RCC 7860 (cell line): Measurements from ENCODE around the gene NEUROG1.

ENCODE experiments used
- DNase-seq: peaks from one replicate; pipeline ENCODE4 v3.0.0-alpha.2; 2015; ENCODE audit warnings: low spot score
- FAIRE-seq: peaks from 2 replicates; lab custom pipeline; 2012; peaks lifted over from hg19 to GRCh38; lab: Jason Lieb, UNC

NEUROG1 gene

DNA sequence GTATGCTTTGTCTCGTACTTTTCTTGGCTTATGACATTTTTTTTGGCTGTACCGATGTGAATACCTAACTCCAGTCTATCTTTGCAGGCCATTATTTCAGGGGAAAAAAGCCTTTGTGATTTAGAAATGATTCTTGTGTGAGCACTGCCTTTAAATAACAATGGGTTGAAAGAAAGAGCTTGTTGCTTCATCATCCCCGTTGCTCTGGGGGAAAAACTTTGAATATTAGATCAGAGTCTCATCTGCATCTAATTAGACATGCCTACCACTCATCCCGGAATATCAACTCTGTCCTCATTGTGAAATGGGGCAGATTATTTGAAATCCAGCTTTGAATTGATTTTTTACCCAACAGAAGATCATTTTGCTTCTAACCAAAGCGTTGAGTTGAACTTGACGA is 29.5 kb upstream of the NEUROG1 start:
- DNase-seq (no peak), FAIRE-seq (no peak)

DNA sequence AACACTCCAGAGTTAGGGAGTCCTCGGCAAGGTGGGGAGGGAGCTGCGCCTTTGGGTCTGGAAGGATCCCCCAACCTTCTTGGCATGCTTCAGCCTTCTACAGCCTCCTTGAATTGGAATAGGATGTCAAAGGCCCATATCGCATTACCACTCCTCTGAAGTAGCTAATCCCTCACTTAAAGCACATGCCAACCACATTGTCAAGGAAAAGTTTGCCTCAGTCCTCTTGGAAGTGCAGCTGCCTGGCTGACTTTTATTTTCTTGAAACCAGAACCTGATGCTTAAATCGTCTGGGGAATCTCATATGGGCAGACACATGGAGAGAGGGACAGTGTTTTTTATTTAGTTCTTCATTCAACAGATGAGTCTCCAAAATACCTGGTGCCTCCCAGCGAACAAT is 28.6 kb upstream of the NEUROG1 start:
- DNase-seq (no peak), FAIRE-seq (no peak)

GRCh38 chr5:135561266-135561665 is 25.5 kb upstream of the NEUROG1 start:
- DNase-seq (no peak), FAIRE-seq (no peak)

DNA sequence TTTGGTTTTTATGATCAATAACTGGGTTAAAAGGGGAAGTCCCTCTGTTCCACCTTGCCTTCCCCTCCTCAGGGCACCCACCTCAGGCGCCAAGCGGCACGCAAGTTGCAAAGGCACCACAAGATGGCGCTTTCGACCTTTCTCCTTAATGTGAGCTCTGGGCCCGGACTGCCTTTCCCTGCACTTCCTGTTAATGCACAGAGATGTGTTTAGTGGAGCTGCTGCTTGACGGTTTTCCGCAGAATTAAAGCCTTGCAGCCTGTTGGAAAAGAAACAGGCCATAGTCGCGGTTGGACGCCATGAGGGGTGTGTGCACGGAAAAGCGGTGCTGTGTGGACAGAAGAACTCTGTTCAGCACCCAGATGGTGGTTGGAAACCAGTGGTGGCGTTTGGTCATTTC is 25.1 kb upstream of the NEUROG1 start:
- peak; percentile 35 for DNase-seq
- no peak for FAIRE-seq

DNA sequence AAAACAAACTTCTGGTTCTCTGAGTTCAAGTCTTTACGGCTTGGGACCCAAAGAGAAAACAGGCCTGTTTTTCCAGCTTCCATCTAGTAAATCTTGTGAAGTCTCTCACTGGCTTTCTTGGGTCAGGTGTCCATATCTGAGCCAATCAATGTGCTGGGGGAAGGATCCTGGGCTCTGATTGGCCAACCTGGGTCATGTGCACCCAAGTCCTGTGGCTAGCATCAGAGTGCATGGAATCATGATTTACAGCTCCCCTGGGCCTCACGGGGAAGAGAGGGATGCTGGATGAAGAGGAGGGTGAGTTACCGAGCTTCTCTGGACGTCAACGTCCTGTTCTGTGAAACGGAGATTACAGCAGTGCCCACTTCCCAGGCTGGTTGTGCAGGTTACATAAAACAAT is 23.6 kb upstream of the NEUROG1 start:
- FAIRE-seq = no peak
- DNase-seq = no peak

DNA sequence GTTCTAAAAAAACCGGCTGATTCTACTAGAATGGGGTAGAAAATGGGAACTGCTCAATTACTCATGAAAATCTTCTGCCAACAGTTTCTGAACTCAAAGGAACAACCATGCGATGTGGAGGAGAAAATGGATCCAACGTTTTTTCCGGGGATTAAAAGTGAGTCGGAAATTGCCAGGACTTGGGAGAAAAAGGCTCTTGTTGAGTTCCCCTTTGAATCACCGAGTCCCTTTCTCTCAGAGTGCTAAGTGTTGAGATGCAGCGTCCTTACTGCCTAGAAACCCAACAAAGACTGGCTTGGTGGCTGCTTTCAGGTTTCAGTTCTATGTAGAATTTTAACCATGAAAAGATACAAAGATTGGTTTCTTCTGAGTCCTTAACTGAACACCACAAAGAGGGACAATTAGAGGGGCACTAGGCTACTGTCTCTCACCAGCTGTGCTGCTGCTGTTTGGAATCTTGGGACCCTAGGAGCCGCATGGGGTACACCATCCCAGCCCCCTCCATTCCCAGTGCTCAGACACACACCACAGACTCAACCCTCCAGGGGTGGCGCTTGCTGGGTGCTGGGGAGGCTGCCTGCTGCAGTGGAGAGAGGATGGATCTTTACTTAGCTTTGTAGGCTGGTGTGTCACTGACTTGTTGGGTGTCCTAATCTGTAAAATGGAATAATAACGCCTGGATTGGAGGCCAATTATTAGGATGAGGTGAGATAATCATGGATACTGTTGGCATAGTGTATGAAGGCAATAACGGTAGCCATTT is 21.5 kb upstream of the NEUROG1 start:
- no peak for DNase-seq
- FAIRE-seq = no peak

DNA sequence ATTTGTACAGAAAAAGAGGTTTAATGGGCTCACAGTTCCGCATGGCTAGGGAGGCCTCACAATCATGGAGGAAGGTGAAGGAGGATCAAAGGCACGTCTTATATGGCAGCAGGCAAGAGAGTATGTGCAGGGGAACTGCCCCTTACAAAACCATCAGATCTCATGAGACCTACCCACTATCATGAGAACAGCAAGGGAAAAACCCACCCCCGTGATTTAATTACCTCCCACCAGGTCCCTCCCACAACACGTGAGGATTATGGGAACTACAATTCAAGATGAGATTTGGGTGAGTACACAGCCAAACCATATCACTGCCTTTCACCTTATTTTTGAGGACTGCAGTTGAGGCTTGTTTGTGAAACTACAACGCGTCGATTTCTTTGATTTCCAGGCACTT is 20.9 kb upstream of the NEUROG1 start:
- no peak for DNase-seq
- no peak for FAIRE-seq

- DNase-seq (no peak), FAIRE-seq (no peak)
Observed at GRCh38 chr5:135555530-135555929, 19.8 kb upstream of the NEUROG1 start.

DNA sequence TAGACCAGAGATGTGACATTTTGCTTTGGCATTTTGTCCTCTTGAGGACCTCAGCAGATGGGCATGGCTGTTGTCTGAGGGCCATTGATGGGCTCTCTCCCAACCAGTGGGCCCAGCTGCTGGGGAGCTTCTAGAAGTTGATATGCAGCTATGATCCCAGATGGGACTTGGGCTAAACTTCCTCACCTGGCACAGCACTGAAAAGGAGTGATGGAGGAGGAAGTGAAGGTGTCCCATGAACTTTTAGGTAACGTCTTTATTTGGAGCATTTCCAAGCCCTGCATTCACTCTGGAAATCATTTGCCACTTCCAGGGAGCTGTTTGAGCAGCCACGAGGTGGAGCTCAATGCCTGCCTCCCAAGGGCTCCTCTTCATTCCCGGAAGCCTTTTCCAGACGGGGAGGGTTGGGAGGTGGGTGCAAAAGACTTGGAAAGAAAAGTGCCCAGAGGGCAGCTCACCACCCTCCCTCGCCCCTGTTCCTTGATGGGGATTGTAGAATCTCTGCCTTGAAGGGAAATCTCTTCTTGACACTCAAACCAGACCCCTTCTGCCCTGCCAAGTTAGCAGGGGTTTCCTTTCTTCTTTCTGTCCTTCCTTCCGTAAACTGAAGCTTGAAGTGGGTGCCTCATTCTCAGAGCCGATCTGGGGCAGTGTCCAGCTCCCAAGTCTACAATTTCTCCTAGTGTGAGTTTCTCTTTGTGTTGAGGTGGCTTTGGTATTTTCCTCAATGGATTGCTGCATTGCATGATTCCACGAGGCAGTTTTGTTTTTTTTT is 18.1 kb upstream of the NEUROG1 start:
- DNase-seq = no peak
- no peak for FAIRE-seq

DNA sequence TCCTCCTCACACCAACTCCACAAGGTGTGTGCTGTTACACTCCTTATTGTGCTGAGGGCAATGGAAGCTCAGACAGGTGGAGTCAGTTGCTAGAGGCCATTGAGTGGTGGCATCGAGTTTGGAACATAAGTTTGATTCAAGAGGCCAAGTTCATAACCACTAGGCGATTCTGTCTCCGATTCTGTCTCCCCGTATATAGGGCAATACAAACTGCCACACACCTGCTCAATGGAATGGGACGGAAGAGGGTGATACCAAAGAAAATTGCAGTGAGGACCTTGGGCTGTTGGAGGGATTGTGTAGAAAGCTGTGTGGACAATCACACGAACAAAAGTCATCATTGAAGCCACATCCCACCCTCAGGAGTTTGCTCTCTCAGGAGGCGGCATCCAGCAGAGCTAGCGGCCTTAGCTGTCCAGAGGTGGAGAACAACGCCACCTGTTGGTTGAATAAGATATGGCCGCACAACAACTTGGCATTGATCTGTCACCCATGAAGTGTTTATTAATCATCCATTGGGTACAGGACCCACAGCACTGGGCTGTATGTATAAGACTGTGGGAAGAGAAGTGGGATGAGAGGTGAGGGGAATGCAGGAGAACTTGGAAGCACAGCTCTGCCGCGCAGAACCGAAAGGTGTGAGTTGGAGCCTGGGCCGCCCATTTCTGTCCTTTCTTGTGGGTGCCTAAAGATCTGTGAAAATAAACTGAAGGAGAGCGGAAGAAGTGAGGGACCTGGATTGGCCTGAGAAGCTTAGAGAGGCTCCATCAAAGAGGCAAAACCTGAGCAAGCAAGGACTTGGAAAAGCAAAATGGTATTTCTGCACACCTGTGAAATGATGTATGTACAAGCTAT is 16.1 kb upstream of the NEUROG1 start:
- DNase-seq (peak; percentile 37), FAIRE-seq (no peak)

- FAIRE-seq = no peak
- no peak for DNase-seq
Observed at GRCh38 chr5:135549413-135549812, 13.6 kb upstream of the NEUROG1 start.

DNA sequence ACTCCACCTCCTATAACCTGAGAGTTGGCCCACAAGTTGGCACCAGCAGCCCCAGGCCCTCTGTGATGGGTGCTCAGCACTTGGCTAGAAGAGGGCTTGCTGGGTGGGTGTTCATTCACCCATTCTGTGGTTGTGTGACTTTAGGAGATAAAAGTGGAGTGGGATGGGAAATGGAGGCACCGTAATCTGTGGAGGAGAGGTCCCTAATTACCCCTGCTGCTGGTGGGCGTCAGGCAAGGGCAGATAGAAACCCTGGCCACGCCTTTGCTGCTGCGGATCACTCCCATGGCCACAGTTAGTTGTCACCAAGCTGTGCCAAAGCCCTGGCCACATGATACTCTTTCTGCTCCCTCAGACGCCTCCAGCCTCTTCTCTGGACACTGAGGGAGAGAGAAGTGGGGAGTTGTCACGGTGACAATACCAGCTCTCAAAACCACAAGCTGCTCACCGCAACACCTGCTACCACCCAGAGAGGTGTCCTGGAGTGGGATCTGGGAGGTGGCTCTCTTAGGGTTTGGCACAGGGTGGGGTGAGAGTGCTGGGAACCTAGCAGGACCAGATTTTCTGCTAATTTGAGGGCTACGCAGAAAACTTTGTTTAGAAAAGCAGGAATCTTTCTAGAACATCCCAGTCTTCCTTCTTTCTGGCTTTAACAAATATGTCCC is 12.0 kb upstream of the NEUROG1 start:
- DNase-seq (no peak), FAIRE-seq (no peak)

- DNase-seq (no peak), FAIRE-seq (no peak)
Observed at GRCh38 chr5:135546912-135547311, 11.1 kb upstream of the NEUROG1 start.

DNA sequence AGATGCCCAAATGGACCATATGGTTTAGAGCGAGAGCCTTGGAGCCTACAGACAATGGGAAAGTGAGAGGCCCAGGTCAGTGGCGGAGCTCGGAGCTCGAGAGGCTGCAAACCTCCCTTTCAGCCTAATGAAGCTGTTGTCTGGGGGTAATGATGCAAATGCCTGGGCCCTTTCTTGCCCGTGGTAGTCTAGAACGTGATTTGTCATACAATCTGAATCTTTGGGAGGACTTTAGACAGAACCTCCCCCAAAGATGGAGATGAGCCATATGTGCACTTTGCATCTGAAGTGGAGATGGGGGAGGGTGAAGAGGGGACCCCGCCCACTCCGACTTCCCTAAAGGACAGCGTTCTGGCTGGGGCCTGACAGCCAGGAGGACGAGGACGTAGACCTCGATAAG is 10.3 kb upstream of the NEUROG1 start:
- no peak for DNase-seq
- FAIRE-seq = no peak

- no peak for FAIRE-seq
- no peak for DNase-seq
Observed at GRCh38 chr5:135545099-135545498, 9.3 kb upstream of the NEUROG1 start.

DNA sequence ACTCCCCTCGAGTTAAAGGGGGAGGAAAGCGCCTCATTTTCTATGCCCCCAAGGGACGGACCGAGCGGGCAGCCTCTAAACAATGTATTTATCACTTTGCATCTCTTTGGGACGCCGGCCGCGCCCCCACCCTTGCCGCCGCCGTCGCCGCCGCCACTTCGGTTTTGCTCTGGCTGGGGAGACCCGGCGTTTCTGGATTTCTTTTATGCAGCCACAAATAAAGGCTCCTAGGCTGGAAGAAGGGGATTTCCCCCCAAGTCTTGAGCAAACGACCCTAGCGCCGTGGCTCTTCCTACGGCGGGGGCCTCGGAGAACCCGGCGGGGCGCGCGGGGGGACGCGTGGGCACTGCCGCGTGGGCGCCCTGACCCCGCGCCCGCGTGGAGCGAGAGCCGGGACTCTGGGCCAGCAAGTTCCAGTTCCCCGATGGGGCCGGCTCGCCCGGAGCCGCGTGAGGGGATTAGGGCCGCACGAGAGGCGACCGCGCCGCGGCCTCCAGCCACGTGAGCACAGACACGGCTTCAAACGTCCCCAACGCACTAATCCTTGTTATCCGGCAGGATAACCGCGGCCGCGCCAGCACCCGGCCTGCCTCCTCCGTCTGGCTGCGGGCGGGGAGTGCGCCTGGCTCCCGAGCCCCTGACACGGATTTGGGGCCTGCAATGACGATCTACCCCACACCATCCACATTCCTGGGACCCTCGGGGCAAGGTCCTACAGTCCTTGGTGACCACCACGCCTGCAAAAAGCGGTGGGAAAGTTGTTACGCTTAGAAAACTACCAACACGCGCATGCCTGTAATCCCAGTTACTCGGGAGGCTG is 7.9 kb upstream of the NEUROG1 start:
- FAIRE-seq (no peak), DNase-seq (no peak)

DNA sequence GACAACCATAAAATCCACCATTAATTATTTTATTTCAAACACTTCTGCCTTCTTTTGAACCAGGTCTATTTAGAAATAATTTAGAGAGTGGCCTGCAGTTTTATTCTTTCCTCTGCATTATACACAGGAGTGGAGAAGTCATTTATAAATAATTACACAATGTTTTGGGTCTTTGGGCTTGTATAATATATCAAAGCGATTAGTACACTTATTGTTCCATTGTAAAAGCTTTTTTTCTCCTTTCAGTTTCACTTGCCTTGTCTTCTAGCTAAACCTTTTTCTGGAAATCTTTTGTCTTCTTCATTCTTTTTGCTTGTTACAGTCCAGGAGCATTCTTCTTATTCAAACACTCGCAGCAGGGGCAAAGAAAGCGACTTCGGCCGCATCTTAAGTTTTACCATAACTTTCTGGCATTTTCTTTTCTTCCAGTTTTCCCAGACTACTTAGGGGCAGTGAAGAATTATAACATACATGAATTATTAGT is 7.3 kb upstream of the NEUROG1 start:
- FAIRE-seq = no peak

DNA sequence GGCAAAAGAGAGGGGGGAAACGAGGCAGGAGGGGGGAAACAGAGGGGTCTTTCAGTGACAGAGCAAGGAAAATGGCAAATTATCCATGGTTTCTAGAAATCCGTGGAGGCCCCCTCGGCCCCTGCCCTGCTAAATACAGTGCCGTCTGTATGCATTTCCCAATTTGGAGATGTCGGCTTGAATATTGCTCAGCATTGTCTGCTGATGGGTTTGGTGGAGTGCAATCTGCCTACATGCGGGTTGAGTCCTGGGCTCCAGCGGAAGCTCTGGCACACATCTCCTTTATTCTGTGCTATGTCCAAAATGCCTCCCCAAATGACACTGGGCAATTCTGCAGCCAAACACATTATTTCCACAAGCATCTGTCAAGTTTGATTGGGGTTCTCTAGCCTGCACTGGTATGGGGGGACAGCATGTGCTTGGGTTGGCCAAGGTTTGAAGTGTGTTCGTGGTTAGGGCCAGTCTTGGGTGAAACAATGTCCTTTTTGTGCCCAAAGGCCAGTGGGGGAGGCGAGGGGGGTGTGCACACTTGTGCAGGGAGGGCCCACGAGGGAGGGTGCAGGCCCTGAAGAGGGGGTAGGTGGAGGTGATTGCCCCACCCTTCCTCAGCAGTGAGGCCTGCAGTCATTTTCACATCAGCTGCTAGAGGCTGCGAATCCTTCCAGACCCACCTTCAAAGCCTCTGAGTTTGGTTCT is 6.2 kb upstream of the NEUROG1 start:
- FAIRE-seq = no peak

More for the DNA sequence above, 7.3 kb upstream of the NEUROG1 start:
- DNase-seq = no peak

DNA sequence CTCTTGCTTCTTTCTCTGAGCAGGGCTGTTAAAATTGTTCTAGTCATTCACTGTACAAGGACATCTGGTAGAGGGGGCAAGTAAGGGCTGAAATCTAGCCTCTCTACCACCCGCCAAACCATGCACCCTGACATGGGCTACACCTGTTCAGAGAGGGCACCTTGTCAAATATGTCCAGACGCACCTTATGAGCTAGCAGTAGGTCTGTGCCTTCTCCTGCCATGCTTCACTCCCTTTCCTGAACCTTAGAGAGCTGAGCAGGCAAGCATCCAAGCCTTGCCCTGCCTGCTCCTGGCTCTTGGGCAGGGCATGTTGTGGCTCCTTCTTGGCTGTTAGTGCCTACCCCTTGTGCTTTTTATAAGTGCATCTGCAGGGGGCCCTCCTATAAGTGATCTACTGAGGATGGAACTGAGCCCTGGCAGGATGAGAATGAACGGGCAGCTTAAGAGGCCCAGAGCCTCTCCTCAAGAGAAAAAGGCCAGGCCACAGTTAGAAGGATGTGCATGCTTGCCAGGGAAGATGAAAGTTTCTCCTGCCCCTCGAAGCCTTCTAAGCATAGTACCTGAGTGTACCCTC is 3.8 kb upstream of the NEUROG1 start:
- FAIRE-seq (no peak), DNase-seq (no peak)

More for the DNA sequence above, 6.2 kb upstream of the NEUROG1 start:
- no peak for DNase-seq
